Activated CD4-positive, alpha-beta T cell treated with anti-CD3 and anti-CD28 coated beads, Interleukin-10, Interleukin-2, amounts not matched to agents 100 ng/mL and 50 ng/mL, durations not matched to agents 16 hours and 8 hours (primary cell): ENCODE measurements around the gene CLEC4G.

Source experiments
- DNase-seq: peaks from one replicate; pipeline ENCODE4 v3.0.0-alpha.2; 2020

Gene CLEC4G

DNA sequence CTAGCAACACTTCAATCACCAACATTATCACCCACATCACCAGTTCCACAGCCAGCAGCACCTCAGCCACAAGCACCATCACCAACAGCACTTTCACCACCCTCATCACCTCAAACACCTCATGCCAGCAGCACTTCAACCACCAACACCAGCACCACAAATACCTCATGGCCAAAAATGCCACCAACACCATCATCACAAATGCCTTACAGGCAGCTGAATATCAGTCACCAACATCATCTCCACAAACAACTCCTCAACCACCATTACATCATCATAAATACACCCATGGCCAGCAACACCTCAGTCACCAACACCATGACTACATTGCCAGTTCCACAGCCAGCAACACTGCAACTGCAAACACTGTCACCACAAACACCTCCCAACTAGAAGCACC lies 40.4 kb downstream of the CLEC4G start:
- DNase-seq = peak; percentile 18

DNA sequence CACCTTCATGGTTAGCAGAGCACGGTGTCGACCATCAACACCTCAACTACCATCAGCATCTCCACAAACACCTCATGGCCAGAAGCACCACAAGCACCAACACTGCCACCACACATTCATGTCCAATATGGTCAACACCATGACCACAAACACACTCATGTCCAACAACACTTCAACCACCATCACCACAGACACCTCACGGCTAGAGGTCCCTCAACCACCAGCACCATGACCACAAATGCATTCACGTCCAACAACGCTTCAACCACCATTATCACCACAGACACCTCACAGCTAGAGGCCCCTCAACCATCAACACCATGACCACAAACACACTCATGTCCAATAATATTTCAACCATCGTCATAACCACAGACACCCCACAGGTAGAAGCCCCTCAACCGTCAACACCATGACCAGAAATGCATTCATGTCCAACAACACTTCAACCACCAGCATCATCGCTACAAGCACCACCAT lies 41.1 kb downstream of the CLEC4G start:
- peak; percentile 19 for DNase-seq

DNA sequence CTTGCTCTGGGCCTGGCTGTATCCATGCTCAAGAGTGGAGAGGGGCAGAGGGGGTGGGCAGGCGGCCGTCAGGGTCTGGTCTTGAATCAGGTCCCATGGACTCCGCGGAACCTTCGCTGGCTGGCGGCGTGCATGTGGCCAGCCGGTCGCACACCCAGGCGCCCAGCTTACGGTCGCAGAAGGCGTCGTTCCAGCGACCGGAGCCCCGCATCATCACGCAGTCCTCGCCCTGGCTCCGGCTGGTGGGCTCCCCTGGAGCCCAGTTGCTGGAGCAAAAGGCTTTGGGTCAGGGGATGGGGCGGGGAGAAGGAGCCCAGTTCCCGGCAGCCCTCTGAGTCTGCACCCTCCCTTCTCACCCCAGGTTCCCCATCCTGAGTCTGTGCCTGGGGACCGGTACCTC lies 42.7 kb downstream of the CLEC4G start:
- DNase-seq = no peak

DNA sequence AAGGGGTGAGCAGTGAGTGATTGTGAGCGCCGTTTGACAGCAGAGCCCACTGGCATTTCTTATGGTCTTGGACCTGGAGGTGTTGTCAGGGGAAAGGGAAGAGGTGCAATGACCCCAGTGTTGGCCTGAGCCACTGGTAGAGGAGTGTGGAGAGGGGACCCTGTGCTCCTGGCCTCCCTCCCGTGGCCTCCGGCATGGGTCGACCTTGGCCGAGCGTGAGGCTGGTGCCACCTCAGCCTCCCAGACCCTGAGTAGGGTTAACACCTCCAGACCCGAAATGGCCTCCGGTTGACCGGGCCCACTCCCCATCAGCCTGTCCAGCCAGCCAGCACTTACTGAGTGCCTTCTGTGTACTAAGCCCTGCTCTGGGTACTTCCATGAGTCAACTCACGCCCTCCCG lies 44.7 kb downstream of the CLEC4G start:
- DNase-seq = no peak

DNA sequence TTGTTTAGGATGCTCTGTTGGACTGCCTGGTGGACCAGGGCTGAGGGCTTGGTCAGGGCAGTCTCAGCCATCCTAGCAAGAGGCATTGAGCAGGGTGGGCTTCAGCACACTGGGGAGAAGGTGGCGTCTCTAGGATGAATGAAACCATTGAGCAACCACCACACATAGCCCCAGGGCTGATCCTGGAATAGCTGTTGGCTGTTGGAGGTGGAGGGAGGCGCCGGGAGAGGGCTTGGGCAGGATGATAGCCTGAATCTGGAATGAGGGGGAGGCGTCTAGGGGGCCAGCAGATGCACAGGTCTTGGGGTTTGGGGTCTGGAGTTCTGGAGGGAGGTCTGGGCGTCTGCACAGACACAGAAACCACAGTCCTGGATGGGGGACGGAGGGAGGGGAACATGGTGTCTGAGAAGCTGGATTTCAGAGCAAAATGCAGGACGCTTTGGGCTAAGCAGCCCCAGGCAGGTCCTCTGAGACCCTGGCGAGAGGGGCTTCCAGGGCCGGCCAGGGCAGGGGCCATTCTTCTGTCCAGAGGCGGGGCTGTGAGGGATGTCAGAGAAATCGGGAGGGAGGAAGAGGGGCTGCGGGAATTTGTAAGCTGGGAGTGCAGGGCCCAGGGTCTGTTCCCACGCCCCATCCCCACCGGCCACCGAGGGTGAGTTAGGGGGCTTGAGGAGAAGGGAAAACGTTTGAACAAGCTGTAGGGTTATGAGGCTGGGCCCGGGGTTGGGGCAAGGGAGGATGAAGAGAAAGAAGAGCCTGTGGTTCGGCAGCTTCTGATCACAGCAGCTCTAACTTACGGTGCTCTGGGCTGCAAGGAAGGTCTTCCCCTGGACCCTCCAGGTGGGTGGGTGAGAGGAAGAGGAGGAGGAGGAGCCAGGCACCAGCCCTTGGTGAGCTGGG lies 46.1 kb downstream of the CLEC4G start:
- no peak for DNase-seq

DNA sequence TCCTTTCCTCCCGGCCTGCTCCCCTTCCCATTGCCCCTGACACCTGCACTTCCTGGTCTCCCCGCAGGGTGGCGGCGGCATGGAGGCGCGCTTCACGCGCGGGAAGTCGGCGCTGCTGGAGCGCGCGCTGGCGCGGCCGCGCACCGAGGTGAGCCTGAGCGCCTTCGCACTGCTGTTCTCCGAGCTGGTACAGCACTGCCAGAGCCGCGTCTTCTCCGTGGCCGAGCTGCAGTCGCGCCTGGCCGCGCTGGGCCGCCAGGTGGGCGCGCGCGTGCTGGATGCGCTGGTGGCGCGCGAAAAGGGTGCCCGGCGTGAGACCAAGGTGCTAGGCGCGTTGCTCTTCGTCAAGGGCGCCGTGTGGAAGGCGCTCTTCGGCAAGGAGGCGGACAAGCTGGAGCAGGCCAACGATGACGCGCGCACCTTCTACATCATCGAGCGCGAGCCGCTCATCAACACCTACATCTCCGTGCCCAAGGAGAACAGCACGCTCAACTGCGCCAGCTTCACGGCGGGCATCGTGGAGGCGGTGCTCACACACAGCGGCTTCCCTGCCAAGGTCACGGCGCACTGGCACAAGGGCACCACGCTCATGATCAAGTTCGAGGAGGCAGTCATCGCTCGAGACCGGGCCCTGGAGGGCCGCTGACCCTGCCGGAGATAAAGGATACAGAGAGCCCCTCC lies 49.6 kb downstream of the CLEC4G start:
- no peak for DNase-seq

DNA sequence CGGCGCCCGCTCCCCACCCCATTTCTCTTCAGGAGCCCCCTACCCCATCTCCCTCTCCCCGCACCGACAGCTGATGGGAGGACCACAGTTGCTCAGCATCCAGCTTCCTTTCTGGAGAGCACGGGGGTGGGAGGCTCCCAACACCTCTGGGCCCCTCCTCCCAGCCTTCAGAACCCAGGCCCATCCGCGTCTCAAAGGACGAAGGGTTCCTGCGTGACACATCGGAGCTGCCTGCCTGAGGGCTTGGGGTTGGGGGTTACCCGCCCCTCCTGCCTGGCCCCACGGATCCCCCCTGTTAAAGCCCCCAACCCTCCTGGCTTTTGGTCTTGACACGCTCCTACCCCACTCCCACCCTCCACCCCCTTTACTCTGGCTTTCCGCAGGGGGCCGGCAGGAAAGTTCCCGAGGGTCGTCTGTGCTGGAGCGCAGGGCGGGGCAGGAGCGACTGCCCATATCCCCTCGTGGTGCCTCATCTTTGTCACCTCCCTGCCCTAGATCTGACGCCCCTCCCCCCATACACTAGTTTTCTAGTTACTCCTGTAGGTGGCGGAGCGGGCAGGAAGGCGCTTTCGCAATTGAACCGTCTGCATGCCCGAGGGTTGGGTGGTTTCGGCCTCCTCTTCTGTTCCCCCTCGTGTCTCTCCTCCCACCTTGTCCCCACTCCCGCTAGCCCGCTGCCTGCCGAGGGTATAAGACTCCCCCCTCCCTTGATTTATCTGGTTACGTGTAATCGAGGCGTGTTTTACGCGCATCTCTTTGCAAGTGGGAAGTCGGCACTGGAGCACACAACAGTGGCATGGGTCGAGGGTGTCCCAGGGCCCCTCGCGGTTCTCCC lies 50.4 kb downstream of the CLEC4G start:
- DNase-seq = peak; percentile 93

DNA sequence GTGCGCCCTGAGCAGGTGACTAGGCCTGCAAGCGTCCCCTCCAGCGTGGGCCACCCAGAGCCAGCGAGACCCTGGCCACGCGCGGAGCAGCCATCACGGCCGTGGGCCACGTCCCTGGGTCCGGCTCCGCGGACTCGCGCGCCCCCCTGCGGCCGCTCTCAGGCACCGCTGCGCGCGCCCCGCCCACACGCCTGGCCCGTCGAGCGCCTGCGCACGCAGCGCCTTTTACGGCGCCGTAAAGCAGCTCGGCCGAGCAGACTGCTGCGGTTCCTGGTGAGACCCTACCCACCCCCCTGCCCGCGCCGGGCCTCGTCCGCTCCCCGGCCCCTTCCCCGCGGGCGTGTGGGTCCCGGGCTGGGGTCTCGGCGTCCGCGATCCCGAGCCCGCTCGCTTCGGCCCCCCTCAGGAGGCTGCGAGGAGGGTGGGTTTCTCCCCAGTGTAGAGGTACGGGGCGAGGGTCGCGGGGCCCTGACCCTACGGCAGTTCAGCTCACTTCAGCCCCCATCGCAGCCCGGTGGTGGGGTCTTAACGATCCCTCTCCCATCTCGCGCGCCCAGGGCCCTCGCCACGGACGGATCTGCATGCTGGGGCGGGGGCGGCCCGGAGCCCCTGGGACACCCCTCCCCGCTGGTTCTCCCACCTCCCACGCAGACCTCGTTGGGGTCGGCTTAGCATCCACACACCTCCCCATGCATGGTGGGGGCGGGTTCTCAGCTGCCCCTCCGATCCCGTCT lies 51.1 kb downstream of the CLEC4G start, which contains the start of gene TRAPPC5:
Gene TRAPPC5, plus strand, starts transcription at position 228 of the 734 bp plus-strand sequence. CDS start 1,421 bp downstream, outside the sequence.
- peak; percentile 92 for DNase-seq

DNA sequence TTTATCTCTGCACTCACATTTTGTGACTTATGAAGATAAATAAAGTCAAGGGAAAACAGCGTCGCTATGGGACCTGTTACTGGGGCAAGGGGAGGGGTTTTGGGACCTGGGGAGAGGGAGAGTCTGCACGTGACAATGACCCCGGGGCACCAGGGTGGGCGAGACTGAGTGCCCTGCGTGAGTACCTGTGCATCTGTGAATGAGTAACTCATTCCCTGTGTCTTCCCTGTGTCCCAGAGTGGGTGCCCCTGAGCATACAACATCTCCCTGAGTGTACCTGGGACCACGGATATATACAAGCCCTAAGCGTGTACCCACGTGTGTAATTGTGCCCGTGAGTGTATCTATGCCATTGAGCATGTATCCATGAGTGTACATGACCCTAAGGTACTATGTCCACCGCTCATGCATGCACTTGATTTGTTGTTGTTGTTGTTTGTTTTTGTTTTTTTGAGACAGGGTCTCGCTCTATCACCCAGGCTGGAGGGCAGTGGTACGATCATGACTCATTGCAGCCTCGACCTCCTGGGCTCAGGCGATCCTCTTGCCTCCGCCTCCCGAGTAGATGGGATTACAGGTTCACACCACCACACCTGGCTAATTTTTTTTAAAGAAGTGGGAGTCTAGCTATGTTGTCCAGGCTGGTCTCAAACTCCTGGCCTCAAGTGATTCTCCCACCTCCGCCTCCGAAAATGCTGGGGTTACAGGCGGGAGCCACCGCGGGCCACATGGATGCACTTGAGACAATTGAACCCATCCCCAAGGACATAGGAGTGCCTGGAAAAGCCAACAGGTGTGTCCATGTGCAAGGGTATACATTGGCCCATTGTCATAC lies 51.9 kb downstream of the CLEC4G start:
- no peak for DNase-seq

DNA sequence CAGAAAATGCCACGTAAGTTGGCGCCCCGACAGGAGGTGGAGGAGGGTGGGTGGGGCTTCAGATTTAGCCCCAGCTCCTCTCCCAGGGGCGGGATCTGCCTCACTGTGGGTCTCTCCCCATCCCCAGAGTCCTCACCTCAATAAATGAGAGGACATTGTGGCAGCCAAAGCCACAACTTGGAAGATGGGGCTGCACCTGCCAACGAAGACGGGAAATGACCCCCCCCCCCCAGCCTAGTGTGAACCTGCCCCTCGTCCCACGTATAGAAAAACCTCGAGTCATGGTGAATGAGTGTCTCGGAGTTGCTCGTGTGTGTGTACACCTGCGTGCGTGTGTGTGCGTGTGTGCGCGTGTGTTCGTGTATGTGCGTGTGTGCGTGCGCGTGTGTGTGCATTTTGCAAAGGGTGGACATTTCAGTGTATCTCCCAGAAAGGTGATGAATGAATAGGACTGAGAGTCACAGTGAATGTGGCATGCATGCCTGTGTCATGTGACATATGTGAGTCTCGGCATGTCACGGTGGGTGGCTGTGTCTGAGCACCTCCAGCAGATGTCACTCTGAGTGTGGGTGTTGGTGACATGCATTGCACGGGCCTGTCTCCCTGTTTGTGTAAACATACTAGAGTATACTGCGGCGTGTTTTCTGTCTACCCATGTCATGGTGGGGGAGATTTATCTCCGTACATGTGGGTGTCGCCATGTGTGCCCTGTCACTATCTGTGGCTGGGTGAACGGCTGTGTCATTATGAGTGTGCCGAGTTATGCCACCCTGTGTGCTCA lies 52.7 kb downstream of the CLEC4G start:
- DNase-seq = peak; percentile 76
